ENCODE data around the gene SUSD6.
"Not testable (repeated sequence)": the region's sequence is repeated elsewhere in the genome, so short reads cannot be mapped to it uniquely, and the experiment has no call there.

The SUSD6 gene

GRCh38 chr14:69694730-69695281, 83.4 kb downstream of the SUSD6 start:
- DNase-seq (ENCODE audit: low read depth) = no peak

DNA sequence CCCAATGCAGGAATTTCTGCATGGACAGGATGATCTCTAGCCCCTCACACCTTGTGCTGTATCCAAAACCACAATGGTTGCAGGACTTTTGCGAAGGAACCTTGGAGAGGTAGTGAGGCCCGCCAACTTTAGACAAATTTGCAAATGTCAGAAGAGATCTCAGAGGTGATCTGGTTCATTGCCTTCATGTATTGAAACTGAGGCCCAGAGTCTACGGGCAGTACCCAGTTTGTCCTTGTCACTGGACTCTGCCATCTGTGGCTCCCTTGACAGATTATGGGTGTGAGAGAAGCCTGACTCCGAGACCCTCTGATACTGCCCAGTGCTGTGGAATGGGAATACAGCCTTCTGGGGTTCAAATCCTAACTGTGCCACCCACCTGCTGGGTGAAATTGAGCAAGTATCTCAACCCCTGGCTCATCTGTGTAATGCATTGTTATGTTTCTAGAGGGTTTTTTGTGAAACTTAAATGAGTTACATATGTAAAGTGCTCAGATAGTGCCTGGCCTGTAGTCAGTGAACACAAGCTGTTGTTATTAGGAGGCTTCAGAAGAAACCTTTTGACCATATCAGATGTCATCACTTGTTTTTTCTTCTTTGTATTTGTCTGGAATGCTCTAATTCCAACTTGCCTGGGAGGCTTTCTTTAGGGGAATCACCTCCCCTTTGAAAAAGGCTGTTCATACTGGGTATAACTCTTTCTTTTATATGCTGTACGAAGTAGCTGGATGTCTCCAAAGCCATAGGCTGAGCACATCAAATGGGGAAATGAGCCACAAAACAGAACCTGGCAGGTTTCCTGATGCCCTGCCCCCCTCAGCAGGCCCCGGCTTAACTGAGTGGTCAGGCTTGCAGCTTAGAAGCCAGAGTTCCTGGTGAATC, 84.2 kb downstream of the SUSD6 start:
- DNase-seq (ENCODE audit: low read depth) = no peak

DNA sequence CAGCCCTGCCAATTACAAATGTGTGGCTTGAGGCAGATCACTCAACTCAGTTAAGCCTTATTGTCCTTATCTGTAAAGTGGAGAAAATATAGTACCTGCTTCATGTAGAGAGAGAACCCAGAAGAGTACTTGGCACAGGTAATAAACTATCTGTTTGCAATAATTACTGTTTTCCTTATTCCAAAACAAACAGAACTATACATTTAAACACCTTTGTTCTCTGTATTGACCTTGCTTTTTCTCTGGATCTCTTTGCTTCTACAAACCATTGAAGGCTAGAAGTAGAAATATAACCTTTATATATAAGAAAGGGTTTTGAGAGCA, 84.8 kb downstream of the SUSD6 start:
- DNase-seq (ENCODE audit: low read depth) = no peak

GRCh38 chr14:69696633-69697557, 85.5 kb downstream of the SUSD6 start:
- DNase-seq (ENCODE audit: low read depth) = no peak

DNA sequence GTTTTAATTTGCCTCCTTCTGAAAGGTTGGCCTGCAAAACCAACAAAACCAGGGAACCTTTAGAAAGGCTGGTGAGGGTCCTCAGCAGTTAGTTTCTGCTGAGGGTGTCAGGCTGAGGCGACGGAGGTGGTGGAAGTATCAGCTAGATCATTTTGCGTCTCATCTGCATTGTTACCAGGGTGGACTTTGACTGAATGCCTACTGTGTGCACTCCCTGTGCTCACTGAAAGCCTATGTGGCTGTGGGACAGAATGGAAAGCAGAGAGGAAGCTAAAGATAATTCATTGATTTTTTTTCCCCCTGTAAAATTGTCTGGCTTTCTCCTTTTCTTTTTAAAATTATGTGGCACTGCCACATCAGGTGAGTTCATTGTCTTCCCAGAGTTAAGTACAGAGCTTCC, 87.2 kb downstream of the SUSD6 start:
- no peak for DNase-seq (ENCODE audit: low read depth)

DNA sequence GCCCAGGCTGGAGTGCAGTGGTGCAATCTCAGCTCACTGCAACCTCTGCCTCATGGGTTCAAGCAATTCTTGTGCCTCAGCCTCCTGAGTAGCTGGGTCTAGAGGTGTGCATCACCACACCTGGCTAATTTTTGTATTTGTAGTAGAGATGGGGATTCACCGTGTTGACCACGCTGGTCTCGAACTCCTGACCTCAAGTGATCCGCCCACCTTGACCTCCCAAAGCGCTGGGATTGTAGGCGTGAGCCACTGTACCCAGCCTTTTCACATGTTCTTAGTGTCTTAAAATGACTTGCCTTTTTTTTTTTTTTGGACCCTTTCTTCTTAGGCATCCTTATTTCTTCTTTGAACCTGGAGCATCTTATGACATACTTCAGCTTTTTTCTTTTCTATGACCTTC, 87.8 kb downstream of the SUSD6 start:
- DNase-seq (ENCODE audit: low read depth) = not testable (repeated sequence)

- no peak for DNase-seq (ENCODE audit: low read depth)
These were observed 88.4 kb downstream of the SUSD6 start for GRCh38 chr14:69699748-69700303.

DNA sequence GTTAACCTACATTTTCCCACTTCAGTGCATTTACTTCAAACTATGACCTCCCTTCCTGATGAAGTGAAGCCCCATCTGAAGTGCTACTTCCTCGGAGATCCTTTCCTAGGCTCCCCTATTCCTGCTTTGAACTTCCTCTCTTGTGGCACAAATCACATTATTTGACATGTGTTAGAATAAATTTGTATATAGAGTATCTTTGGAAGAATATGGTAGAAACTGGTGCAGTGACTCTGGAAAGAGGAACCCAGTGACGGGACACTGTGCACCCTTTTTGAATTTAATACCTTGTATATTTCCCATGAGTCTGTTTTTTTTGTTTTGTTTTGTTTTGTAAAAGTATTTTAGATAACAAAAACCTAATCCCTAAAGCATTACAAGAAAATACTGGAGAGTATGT, 89.2 kb downstream of the SUSD6 start:
- no peak for DNase-seq (ENCODE audit: low read depth)

- DNase-seq (ENCODE audit: low read depth) = no peak
These were observed 89.9 kb downstream of the SUSD6 start for GRCh38 chr14:69701291-69701690.

GRCh38 chr14:69701857-69702256, 90.5 kb downstream of the SUSD6 start:
- DNase-seq (ENCODE audit: low read depth) = no peak

- no peak for DNase-seq (ENCODE audit: low read depth)
These were observed 91.9 kb downstream of the SUSD6 start for GRCh38 chr14:69703047-69704039.

GRCh38 chr14:69704319-69704718, 92.9 kb downstream of the SUSD6 start:
- no peak for DNase-seq (ENCODE audit: low read depth)

DNA sequence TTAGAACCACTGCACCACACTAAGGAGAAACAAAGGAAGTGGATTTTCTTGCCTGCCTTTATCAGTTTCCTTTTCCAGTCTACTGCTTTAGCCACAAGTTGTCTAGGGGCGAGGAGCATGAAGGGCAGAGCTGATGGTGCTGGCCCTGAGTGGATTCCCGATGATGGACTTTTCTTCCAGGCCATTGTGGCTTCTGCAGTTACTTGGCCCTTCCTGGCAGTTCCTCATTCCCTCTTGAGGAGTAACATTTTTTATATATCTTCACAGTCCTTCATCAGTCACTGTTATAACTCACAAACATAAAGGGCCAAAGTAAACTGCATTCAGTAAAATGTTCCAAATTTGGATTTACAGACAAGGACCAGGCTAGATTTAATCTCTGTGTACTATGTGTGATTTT, 94.3 kb downstream of the SUSD6 start:
- DNase-seq (ENCODE audit: low read depth) = no peak

DNA sequence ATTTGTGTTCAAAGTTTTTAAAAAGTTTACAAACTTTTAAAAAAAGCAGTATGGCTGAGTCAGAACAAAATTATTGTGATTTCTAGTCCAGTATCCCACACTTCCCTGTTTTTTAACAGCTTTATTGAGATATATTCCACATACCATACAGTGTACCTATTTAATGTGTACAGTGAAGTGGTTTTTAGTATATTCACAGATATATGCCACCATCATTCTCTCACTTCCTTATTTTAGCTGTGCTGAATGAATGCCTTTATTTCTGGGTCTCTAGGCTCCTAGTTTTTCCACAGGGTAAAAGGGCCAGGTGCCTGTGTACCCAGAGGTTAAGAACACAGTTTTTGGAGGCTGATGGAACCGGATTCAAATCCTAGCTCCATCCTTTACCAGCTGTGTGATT, 96.7 kb downstream of the SUSD6 start:
- no peak for DNase-seq (ENCODE audit: low read depth)

GRCh38 chr14:69708586-69709560, 97.5 kb downstream of the SUSD6 start:
- DNase-seq (ENCODE audit: low read depth) = no peak

DNA sequence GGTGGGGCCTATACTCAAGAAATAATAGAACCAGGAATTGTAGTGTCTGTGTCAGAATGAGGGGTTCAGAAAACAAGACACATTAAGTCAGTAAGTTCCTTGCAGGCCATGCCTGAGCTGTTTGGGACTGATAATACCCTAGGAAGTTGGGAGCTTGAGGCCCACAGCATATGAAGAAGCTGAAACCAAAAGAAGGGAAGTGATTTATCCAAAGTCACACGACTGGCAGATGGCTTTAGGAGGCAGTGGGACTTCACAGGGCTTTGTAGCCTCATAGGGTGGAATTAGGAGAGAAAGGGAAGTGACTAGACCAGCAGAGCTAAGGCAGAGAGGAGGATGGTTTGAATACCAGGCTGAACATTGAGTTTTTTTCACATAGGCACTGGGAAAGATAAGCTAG, 99.0 kb downstream of the SUSD6 start:
- no peak for DNase-seq (ENCODE audit: low read depth)

GRCh38 chr14:69711065-69711464, 99.7 kb downstream of the SUSD6 start:
- no peak for DNase-seq (ENCODE audit: low read depth)

- no peak for DNase-seq (ENCODE audit: low read depth)
These were observed 100.1 kb downstream of the SUSD6 start for GRCh38 chr14:69711477-69711876.

- DNase-seq (ENCODE audit: low read depth) = no peak
These were observed 100.6 kb downstream of the SUSD6 start for GRCh38 chr14:69711881-69712560.

Data from activated T-helper 9 cell treated with anti-CD3 and anti-CD28 coated beads, Interleukin-2, amount 50 U/mL, for 16 hours (primary cell).